OCI-M2 (cell line): ENCODE results near the gene AP1M2.
"Not testable (repeated sequence)": the region's sequence is repeated elsewhere in the genome, so short reads cannot be mapped to it uniquely, and the experiment has no call there.

Source experiments
- DNase-seq: peaks from one replicate; lab custom pipeline; 2025; ENCODE audit not compliant: unreplicated experiment; lab: John Stamatoyannopoulos, UW

Gene AP1M2

GRCh38 chr19:10565567-10566407 is 21.3 kb downstream of the AP1M2 start, which contains the start of gene KRI1:
Gene KRI1 (minus strand): TSS chr19:10566010. CDS start chr19:10565999, 11 bp downstream.
- peak; percentile 100 for DNase-seq

GRCh38 chr19:10565028-10565566 is 22.0 kb downstream of the AP1M2 start:
- DNase-seq: no peak

- DNase-seq: no peak
Measured at GRCh38 chr19:10562609-10563008, 24.5 kb downstream of the AP1M2 start.

- DNase-seq: no peak
Measured at GRCh38 chr19:10560154-10560553, 27.0 kb downstream of the AP1M2 start.

- no peak for DNase-seq
Measured at GRCh38 chr19:10557603-10558197, 29.4 kb downstream of the AP1M2 start.

GRCh38 chr19:10555610-10555973 is 31.5 kb downstream of the AP1M2 start:
- no peak for DNase-seq

GRCh38 chr19:10554760-10555609 is 32.1 kb downstream of the AP1M2 start:
- no peak for DNase-seq

GRCh38 chr19:10553943-10554381 is 33.1 kb downstream of the AP1M2 start:
- no peak for DNase-seq

GRCh38 chr19:10553087-10553667 is 33.9 kb downstream of the AP1M2 start:
- DNase-seq: no peak

GRCh38 chr19:10552510-10553053 is 34.5 kb downstream of the AP1M2 start:
- DNase-seq: no peak

GRCh38 chr19:10551698-10552301 is 35.3 kb downstream of the AP1M2 start:
- no peak for DNase-seq

- DNase-seq: not testable (repeated sequence)
Measured at GRCh38 chr19:10551006-10551405, 36.1 kb downstream of the AP1M2 start.

GRCh38 chr19:10550336-10550735 is 36.8 kb downstream of the AP1M2 start:
- DNase-seq: no peak

- no peak for DNase-seq
Measured at GRCh38 chr19:10549733-10550132, 37.4 kb downstream of the AP1M2 start.

- no peak for DNase-seq
Measured at GRCh38 chr19:10548746-10549276, 38.3 kb downstream of the AP1M2 start.

GRCh38 chr19:10546817-10547216 is 40.3 kb downstream of the AP1M2 start:
- no peak for DNase-seq

- no peak for DNase-seq
Measured at GRCh38 chr19:10544753-10545251, 42.3 kb downstream of the AP1M2 start.

- no peak for DNase-seq
Measured at GRCh38 chr19:10544242-10544752, 42.8 kb downstream of the AP1M2 start.

- DNase-seq: peak; percentile 100
Measured at GRCh38 chr19:10543420-10544241, 43.5 kb downstream of the AP1M2 start, which contains the start of gene ATG4D. Gene ATG4D (plus strand): TSS chr19:10543904. CDS start chr19:10544091, 187 bp downstream.
